GM23248 (cell line): ENCODE data around the gene UCKL1.

Experiments
- EZH2 ChIP-seq: fragments of 200-600 bp; sonication (generic); IDR thresholded peaks from 2 replicates; pipeline ENCODE4 v1.6.1; 2018; ENCODE audit warnings: antibody characterized with exemption, mild to moderate bottlenecking; ENCODE audit not compliant: insufficient read depth, poor library complexity, severe bottlenecking
- EZH2phosphoT487 ChIP-seq: fragments of 200-600 bp; sonication (generic); IDR thresholded peaks from 2 replicates; pipeline ENCODE4 v1.6.1; 2018; ENCODE audit warnings: antibody characterized with exemption, moderate library complexity, mild to moderate bottlenecking, low read depth; ENCODE audit not compliant: insufficient read depth

DNA sequence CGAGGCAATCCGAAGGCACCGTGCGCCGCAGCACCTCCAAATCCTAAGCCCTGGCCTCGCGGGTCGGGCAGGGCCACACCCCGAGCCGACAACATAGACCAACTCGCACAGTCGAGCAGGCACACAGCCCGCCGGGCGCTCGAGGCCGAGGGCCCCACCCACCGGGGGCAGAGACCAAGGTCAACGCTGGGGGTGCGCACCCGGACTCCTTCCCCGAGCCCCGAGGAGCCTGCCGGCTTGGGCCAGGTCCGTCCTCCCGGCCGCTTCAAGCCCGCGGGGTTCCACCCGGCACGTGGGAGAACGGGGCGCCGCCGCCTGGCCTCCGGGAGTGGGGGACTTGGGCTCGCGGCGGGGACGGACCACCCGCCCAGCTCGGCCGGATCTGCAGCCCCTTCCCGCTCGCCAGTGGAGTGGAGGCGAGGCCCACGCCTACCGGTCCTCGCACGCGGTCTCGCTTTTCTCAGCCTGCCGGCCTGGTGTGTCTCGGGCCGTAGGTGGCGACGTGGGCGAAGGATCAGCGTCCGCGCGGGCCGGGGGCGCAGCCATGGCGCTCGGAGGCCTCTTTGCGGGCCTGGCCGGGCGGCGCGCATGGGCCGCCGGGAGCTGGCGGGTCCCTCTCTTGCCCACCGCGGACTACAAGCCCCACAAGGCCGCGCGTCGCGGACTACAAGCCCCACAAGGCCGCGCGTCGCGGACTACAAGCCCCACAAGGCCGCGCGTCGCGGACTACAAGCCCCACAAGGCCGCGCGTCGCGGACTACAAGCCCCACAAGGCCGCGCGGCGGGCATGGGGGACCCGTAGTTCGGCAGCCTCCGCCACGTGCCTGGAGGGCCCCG is at the start of gene UCKL1:
- TF ChIP-seq EZH2 = no peak
- no peak for TF ChIP-seq EZH2phosphoT487
